GM19372 (cell line): ENCODE results near the gene ZNF564.
"Not testable (repeated sequence)": the region's sequence is repeated elsewhere in the genome, so short reads cannot be mapped to it uniquely, and the experiment has no call there.

Experiments used
- ATAC-seq: cut with Tn5 transposase; IDR thresholded peaks from one replicate; pipeline ENCODE4 v1.9.1; 2021; ENCODE audit warnings: mild to moderate bottlenecking, low read depth, moderate library complexity; ENCODE audit not compliant: unreplicated experiment

The ZNF564 gene

DNA sequence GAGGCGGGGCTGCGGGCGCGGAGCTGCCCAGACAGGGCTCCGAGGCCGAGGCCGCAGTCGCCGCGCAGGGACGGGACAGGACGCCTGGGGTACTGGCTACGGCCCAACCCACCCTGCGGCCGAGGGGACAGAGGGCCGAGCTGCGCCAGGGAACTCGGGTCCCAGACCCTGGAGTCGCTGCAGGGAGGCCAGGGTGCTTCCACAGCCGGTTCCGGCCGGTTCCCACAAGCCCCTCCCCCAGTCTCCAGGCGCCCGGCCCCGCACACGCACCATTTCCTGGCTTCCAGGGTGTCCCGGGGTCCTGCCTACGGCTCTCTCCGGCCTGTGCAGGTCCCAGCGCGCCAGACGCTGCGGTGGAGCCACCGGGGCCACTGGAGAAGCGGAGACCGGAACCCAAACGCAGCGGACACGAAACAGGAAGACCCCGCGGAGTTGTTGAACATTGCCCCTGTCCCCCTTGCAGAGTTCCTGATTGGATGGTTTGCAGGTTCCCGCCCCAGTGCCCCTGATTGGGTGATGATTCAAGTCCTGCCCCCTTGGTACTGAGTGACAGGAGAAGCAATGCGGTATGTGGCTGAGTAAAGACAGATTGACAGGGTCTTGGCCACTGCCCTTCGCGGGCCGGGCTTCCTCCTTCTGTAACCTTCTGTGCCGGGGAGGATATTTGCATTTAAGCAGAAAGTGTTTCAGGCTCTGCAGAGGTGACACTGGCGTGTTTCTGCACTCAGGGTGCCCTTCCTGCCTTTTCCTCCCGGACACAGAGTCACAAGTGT lies at the start of gene ZNF564:
ZNF564 (minus strand) TSS at position 423 of the 773 bp plus-strand sequence; CDS start at position 273, 150 bp downstream.
- ATAC-seq, result peak; percentile 94

DNA sequence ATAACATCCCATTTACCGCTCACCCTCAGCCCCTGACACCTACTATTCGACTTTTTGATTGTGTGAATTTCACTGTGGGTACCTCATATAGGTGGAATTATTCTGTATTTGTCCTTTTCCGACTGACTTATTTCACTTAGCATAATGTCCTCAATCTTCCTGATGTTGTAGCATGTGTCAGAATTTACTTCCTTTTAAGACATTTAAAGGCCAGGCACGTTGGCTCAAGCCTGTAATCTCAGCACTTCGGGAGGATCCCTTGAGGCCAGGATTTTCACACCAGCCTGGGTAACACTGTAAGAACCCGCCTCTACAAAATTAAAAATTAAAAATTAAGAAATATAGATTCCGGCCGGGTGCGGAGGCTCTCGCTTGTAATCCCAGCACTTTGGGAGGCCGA lies 46.3 kb upstream of the ZNF564 start:
- ATAC-seq, result no peak

DNA sequence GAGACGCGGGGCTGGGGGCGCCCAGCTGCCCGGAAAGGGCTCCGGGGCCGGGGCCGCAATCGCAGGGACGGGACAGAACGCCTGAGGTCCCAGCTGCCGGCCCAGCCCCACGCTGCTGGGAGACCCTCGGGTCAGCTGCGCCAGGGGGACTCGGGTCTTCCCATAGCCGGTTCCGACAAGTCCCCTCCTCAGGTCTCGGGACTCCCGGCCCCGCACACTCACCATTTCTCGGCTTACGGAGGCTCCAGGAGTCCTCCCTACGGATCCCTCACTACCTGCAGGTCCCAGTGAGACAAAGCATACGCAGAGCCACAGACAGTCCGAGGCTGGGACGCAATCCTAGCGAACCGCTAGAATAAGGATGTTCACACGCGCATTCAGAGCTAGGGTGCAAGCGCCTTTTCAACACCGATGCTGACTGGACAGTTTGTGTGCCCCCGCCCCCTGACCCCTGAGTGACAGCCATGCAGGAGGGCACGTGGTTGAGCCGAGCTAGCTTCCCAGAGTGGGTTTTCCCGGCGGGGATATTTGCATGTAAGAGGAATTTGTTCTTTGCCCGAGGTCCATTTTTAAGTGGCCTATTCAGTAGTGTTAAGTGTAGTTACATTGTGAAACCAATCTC lies 45.8 kb upstream of the ZNF564 start:
- ATAC-seq, result no peak

DNA sequence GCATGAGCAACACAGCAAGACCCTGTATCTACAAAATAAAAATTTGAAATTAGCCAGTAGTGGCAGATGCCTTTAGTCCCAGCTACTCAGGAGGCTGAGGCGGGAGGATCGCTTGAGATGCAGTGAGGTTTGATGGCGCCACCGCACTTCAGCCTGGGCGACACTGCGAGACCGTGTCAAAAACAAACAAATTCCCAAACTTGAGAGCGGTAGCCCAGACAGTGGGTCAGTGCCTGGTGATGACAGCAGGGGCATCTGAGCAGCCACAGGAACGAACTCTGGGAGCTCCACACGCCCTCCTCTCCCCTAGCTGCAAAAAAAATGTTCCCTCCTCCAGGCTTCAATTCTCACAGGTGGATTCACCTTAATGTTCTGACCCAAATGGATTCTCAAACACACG lies 45.2 kb upstream of the ZNF564 start:
- no peak for ATAC-seq

DNA sequence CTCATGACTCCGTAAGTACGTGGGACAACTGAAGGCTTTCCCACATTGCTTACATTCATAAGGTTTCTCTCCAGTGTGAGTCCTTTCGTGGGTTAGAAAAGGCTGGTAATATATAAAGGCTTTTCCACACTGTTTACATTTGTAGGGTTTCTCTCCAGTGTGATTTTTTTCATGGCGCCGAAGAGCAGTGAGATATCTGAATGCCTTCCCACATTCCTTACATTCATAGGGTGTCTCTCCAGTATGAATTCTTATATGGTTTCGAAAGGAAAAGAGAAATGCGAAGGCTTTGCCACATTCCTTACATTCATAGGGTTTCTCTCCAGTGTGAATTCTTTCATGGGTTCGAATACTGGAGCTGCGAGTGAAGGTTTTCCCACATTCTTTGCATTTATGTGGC lies 29.8 kb upstream of the ZNF564 start:
- ATAC-seq, result no peak

DNA sequence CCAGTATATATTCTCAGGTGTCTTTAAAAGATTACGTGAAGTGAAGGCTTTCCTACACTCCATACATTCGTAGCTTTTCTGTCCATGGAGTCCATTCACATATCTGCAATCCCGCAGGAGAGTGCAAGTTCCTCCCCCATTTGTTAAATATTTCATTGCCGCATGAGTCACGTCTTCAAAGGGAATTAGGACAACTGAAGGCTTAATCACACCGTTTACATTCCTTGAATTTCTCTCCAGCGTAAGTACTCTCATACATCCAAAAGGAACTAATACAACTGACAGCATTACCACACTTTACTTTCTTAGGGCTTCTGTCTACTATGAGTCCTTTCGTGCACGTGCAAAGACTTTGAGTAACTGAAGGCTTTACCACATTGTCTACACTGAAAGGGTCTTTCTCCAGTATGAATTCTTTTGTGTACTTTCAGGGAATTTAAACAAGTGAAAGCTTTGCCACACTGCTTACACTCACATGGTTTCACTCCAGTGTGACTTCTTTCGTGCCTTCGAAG lies 29.0 kb upstream of the ZNF564 start:
- no peak for ATAC-seq

DNA sequence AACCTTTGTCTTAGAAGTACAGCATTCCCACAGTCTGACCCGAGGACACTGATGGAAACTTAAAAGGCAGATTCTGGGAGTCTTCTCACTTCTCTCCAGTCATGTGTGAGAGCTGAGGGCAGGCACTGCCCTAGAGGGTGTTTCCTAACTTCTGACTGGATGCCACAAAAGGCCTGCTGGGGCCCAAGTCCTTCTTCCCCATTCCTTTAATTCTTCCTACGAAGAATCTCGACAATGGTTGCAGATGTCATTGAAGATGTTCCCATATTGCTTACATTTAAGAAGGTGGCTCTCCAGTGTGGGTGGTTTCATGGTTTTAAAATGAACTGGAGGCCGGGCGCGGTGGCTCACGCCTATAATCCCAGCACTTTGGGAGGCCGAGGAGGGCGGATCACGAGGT lies 27.4 kb upstream of the ZNF564 start:
- ATAC-seq, result no peak

DNA sequence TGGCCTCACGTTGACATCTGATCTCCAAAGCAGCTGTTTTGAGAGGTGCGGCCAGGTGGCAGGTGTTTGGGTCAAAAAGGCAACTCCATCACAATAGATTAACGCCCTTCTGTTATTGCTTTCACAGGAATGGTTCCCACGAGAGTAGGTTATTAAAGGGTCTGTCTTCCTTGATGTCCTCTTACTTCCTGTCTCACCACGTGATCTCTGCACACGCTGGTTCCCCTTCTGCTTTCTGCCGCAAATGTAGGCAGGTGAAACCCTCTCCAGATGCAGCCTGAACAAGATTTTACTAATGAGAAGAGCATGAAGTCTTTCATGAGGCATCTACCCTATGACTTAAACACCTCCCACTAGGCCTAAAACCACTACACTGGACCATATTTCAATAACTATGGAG lies 22.8 kb upstream of the ZNF564 start:
- ATAC-seq, result no peak

DNA sequence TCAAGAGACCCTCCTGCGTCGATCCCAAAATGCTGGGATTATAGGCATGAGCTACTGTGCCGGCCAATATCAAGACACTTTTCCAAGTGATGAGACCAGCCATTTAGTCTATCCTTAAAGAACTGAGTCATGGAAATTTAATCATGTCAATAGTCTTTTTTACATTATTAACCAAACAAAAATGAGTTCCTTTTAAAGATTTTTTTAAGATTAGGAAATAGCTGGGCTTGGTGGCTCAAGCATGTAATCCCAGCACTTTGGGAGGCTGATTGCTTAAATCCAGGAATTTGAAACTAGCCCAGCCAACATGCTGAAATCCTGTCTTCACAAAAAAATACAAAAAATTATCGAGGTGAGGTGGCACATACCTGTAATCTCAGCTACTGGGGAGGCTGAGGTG lies 16.7 kb upstream of the ZNF564 start:
- ATAC-seq, result no peak

DNA sequence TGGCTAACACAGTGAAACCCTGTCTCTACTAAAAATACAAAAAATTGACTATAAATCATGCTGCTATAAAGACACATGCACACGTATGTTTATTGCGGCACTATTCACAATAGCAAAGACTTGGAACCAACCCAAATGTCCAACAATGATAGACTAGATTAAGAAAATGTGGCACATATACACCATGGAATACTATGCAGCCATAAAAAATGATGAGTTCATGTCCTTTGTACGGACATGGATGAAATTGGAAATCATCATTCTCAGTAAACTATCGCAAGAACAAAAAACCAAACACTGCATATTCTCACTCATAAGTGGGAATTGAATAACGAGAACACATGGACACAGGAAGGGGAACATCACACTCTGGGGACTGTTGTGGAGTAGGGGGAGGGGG lies 15.1 kb upstream of the ZNF564 start:
- not testable (repeated sequence) for ATAC-seq

DNA sequence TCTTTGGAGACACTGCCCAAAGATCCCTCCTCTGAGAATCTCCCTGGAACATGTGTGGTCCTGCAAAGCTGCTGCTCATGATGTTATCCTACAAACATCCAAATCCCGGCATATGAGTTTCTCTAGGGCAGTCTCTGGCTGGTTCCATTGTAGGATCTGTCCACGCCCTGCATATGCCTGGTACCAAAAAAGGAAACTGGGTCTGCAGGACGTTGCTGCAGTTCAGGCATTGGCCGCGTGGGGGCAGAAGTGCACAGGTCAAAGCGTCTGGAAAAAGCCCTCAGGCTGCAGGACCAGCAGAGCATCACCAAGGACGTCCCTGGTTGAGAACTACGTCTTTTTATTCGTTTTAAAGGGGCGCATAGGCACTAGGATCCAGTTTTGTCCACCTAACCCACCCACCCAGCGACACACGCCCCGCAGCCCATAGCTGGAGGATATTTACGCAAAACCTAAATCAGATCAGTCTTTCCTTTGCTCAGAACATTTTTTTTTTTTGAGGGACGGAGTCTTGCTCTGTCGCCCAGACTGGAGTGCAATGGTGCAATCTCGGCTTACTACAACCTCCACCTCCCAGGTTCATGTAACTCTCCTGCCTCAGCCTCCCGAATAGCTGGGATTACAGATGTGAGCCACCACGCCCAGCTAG lies 12.9 kb upstream of the ZNF564 start:
- ATAC-seq, result no peak

DNA sequence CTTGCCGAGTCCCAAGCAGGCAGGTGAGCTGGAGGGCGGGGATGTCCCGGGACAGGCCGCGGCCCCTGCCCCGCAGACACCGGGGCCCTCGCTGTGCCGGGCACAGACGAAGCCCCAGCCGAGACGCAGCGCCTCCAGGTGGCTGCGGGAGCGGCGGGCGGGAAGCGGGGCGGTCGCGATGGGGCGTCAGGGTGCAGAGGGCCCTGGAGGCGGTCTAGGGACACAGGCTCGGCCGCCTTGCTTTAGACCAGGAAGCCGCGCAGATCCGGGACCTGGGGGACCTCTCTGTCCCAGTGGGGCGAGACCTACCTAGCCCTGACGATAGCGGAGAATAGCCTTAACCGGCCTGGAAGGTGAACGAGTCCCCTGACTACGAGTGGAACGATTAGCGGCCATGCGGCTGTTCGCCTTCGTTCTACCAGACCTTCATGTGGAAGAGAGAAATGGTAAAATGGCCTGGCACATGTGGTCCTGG lies 4.2 kb upstream of the ZNF564 start:
- ATAC-seq, result no peak

DNA sequence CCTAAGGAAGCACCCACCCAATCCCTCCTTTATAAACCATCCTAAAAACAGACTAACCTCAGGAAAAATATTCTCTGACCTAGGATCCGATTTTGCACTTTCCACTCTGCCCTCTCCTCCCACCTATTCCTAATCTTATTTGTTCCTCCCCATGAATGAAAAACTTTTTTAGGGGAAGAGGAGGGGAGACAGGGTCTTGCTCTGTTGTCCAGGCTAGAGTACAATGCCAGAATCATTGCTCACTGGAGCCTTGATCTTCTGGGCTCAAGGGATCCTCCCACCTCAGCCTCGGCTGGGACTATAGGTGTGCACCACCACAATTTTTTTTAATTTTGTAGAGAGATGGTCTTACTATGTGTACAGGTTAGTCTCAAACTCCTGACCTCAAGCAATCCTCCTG lies 4.4 kb downstream of the ZNF564 start:
- no peak for ATAC-seq

DNA sequence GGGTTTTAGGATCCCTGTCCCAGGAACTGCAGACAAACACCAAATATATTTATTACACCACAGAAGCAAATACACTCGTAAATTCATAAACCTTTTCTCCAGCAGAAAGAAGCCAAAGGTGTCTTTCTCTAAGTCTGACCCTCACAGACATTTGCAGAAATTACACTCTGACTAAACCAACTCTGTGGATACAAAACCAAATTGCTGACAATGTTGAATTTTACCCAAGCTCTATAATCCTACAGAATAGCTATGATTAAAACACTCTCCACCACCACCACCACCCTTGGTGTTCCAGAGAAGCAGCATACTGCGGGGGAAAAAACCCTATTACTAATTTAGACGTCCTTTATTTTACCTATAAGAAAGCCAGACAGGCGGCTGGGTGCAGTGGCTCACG lies 5.2 kb downstream of the ZNF564 start:
- ATAC-seq, result no peak

DNA sequence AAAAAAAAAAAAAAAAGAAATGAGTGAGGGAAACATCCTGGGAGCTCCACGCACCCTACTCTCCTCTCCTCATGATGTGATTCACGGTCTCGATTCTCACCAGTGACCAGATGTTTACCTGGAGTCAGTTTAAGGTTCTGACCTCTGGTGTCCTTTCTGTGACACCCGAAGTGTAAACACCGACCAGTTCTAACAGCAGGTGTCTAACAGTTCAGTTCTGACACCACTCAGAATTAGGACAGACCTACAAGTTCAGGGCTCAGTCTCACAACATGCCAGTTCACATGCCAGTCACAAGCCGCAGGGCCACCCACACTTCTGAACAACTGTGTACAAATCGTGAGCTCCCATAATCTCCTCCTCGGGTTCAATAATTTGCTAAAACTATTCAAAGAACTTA lies 6.0 kb downstream of the ZNF564 start:
- ATAC-seq, result no peak

DNA sequence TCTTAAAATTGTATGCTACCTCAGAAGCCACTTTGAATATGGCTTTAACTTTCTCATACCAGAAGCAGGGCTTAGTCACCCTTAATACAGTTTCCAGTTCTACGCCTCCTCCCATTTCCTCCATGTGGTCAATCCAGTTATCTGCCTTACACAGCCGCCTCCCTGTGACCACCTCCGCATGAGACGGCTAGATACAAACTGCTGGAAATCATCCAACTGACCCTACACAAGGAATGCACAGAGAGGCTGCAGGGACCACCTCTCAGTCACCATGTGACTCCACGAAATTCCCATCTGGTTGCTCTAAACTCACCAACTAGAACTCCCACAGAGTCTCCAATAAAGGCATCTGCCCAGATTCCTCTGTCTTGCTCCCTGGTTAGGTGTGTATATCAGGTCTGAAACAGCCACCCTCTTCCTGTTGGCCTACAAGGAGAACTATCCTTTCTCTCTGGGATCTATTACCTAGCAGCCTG lies 6.8 kb downstream of the ZNF564 start:
- ATAC-seq, result no peak

DNA sequence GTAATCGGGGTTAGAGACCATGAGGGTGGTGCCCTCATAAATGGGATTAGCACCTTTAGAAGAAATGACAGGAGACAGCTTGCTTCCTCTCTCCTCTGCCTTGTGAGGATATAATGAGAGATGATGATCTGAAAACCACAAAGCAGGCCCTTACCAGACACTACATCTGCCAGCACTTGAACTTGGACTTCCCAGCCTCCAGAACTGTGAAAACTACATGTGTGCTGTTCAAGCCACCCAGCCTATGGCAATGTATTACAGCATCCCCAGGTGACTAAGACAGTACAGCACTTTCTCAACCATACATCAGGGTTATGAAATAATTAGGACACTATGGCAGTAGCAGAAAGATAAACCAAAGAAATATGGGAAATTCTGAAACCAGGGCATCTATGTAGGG lies 7.4 kb downstream of the ZNF564 start:
- no peak for ATAC-seq

DNA sequence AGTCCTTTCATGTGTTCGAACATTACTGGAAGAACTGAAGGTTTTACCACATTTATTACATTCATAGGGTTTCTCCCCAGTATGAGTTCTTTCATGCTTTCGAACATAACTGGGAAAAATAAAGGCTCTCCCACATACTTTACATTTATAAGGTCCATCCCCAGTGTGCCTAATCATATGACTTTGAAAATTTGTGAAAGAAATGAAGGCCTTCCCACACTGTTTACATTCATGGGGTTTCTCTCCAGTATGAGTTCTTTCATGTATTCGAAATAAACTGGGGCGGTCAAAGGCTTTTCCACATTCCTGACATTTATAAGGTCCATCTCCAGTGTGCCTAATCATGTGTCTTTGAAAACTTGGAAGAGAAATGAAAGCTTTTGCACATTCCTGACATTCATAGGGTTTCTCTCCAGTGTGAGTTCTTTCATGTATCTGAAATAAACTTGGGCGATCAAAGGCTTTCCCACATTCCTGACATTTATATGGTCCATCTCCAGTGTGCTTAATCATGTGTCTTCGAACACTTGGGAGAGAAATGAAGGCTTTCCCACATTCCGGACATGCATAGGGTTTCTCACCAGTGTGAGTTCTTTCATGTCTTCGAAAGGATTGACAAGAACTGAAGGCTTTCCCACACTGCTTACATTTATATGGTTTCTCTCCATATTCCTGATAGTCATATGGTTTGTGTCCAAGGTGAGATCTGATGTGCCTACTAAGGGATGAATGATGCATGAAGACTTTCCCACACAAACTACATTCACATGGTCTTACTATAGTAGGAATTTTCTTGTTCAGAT lies 24.0 kb downstream of the ZNF564 start:
- ATAC-seq, result no peak

DNA sequence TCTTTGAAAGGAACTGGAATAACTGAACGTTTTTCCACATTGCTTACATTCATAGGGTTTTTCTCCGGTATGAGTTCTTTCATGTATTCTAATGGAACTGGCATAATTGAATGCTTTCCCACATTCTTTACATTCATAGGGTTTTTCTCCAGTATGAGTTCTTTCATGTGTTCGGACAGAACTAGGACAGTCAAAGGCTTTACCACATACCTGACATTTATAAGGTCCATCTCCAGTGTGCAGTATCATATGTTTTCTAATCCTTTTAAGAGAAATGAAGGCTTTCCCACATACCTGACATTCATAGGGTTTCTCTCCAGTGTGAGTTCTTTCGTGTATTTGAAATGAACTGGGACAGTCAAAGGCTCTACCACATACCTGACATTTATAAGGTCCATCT lies 24.7 kb downstream of the ZNF564 start:
- no peak for ATAC-seq

DNA sequence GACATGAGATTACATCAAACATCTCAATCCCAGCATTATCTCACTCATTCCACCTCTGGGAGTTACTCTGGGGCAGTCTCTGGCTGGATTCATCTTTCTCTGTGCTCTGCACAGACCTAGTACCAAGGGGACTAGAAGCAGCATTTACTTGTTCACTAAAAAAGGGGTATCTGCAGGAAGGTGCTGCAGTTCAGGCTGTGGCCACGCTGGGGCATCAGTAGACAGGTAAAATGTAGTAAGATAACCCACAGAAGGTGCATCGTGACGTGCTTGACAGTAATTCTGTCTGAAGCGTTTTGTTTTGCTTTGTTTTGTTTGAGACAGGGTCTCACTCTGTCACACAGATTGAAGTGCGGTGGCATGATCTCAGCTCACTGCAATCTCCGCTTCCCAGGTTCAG lies 29.3 kb downstream of the ZNF564 start:
- no peak for ATAC-seq
